ENCODE results near the gene MMD. TPM values are rescaled to one million over a fixed set of nuclear protein-coding genes. Genes with fewer than 3 reads are reported as not detected.
"Not testable (repeated sequence)": the region's sequence is repeated elsewhere in the genome, so short reads cannot be mapped to it uniquely, and the experiment has no call there.

MMD gene
- polyA plus RNA-seq, 1 donor, result 19.7 TPM

DNA sequence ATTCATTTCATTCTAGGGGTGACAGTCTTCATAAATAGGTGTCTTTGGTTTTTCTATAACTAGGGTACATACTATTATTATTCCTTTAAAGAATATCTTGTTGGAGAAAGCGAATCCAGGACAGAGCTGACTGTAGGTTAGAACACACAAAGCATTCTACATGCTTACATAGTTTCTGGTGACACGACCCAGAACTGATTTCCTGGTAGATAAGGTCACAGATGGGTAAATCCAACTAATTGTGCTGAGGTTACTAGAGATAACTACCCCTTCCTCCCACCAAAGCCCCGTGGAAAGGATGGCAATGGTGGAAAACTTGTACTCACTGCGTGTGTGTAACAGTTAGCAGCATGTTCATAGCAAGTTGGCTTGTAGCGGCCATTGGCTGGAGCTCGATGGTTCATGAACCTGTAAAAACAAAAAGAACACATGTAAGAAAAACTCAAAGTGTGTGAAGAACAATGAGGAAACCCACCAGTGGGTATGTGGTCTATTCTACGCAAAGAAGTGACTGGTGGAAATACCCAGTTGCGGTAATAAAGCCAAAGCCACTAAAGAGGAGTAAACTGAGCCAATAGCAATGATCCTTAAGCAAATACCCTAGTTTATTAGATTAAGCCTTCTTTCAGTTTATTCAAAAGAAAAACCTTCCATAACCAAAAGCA lies 7.7 kb downstream of the MMD start:
- Histone ChIP-seq H3K27ac (ENCODE audit: low read length) (no peak overlapping the region), H3K9me3 (ENCODE audit: control insufficient read depth, low read depth, low read length) (no peaks in the 10 kb centered on the region), H3K4me3 (ENCODE audit: low read length) (no peak overlapping the region), H3K4me1 (ENCODE audit: control insufficient read depth, insufficient read depth, low read length) (no peaks in the 10 kb centered on the region), H3K36me3 (ENCODE audit: control insufficient read depth, insufficient read depth, low read length) (peaks cover 34% of the 10 kb centered on the region), H3K27me3 (ENCODE audit: control insufficient read depth, insufficient read depth, low read length) (no peaks in the 10 kb centered on the region)
- DNase-seq, result no peak
- WGBS (ENCODE audit: insufficient coverage, low lambda C conversion rate), result 100% methylated on average over 2 of the region's 8 CpGs

DNA sequence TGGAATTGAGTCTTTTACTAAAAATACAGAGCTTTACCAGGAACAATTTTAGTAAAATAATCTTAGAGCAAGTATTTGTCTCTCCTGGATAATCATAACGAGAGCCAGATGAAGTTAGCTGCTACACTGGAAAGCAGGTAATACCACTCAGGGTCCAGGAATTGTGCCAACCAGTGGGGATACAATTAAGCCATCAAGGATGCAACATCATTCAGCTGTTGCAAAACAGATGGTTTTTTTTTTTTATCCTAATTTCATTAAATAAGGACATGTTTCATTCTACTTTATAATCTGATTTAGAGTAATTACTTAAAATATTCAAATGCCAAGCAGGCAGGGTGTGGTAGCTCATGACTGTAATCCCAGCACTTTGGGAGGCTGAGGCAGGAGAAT lies 10.2 kb downstream of the MMD start:
- DNase-seq, result no peak
- 100% methylated on average over 1 of the region's 1 CpG for WGBS (ENCODE audit: insufficient coverage, low lambda C conversion rate)
- H3K27me3 ChIP-seq (ENCODE audit: control insufficient read depth, insufficient read depth, low read length), result no peaks in the 10 kb centered on the region
- H3K36me3 ChIP-seq (ENCODE audit: control insufficient read depth, insufficient read depth, low read length), result peaks cover 35% of the 10 kb centered on the region
- peaks cover 11% of the 10 kb centered on the region for H3K4me1 ChIP-seq (ENCODE audit: control insufficient read depth, insufficient read depth, low read length)
- no peak overlapping the region for H3K4me3 ChIP-seq (ENCODE audit: low read length)
- no peak overlapping the region for H3K27ac ChIP-seq (ENCODE audit: low read length)
- no peaks in the 10 kb centered on the region for H3K9me3 ChIP-seq (ENCODE audit: control insufficient read depth, low read depth, low read length)

DNA sequence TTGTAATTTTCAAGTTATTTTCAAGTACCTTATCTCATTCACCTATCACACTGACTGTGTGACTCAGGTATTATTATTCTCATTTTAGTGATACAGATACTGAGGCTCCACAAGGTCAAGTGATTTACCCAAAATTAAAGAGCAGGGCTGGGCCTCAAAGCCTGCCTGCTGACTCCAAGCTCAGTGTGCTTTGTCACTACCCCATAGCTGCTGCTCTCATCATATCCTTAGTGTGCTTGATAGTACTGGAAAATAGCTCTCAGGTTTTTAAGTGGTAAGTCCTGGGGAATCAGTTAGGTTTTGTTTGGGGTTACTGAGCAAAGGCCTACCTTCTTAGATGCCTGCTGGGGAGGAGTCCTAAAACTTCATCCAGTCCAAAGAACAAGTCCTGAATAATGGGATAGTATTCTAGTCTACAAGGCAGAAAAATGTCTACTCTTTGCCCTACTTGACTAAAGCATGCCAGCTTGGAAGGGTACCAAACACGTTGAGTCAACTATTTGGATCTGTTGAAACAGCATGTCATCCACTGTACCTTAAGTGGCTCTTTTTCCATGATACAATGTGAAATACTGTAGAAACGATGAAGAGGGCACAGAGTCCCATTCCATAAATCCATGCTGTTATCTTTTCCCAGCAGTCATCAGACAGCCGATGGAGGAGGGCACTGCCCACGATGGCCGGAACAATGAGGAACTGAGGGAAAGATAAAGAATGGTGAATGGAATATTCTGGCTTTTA lies 10.7 kb downstream of the MMD start:
- Histone ChIP-seq H3K27ac (ENCODE audit: low read length) (no peak overlapping the region), H3K4me3 (ENCODE audit: low read length) (no peak overlapping the region), H3K9me3 (ENCODE audit: control insufficient read depth, low read depth, low read length) (no peaks in the 10 kb centered on the region), H3K27me3 (ENCODE audit: control insufficient read depth, insufficient read depth, low read length) (no peaks in the 10 kb centered on the region), H3K36me3 (ENCODE audit: control insufficient read depth, insufficient read depth, low read length) (peaks cover 37% of the 10 kb centered on the region), H3K4me1 (ENCODE audit: control insufficient read depth, insufficient read depth, low read length) (peaks cover 11% of the 10 kb centered on the region)
- no CpG with 5 or more reads among the region's 5 CpGs for WGBS (ENCODE audit: insufficient coverage, low lambda C conversion rate)
- DNase-seq, result no peak

DNA sequence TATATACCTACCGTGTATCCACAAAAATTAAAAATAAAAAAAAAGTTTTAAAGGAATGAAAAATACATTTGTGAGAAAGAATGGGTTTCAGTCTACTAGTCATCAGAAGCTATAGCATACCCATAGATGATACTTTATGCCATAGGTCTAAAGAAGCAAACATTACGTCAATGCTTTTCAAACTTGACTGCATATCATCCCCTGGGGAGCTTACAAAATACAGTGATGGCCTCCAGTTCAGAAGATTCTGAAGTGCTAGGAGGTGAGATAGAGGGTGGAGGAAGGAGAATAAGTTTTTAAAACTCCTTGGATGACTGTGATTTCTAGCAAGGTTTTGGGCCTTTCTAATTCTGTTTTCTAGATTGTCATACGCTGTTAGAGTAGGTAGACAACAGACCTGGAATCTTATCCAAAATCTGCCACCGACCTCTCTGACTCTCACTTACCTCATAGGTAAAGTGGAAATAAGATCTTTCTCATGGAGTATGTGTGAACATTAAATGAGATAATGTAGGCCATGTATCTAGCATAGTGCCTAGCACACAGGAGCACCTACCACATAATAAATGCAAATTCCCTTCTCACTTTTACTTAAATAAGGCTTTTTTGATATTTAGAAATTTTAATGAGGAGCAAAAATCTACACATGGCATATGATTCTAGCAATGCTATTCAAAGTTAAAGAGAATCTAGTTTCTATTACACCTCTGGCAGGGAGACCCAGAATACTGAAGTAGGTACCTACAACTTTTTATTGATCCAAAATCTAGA lies 12.4 kb downstream of the MMD start:
- H3K27ac ChIP-seq (ENCODE audit: low read length), result peak overlapping the region; percentile 22
- H3K9me3 ChIP-seq (ENCODE audit: control insufficient read depth, low read depth, low read length), result no peaks in the 10 kb centered on the region
- no peak overlapping the region for H3K4me3 ChIP-seq (ENCODE audit: low read length)
- 100% methylated on average over 1 of the region's 4 CpGs for WGBS (ENCODE audit: insufficient coverage, low lambda C conversion rate)
- H3K4me1 ChIP-seq (ENCODE audit: control insufficient read depth, insufficient read depth, low read length), result peaks cover 11% of the 10 kb centered on the region
- DNase-seq, result no peak
- H3K27me3 ChIP-seq (ENCODE audit: control insufficient read depth, insufficient read depth, low read length), result no peaks in the 10 kb centered on the region
- peaks cover 39% of the 10 kb centered on the region for H3K36me3 ChIP-seq (ENCODE audit: control insufficient read depth, insufficient read depth, low read length)

DNA sequence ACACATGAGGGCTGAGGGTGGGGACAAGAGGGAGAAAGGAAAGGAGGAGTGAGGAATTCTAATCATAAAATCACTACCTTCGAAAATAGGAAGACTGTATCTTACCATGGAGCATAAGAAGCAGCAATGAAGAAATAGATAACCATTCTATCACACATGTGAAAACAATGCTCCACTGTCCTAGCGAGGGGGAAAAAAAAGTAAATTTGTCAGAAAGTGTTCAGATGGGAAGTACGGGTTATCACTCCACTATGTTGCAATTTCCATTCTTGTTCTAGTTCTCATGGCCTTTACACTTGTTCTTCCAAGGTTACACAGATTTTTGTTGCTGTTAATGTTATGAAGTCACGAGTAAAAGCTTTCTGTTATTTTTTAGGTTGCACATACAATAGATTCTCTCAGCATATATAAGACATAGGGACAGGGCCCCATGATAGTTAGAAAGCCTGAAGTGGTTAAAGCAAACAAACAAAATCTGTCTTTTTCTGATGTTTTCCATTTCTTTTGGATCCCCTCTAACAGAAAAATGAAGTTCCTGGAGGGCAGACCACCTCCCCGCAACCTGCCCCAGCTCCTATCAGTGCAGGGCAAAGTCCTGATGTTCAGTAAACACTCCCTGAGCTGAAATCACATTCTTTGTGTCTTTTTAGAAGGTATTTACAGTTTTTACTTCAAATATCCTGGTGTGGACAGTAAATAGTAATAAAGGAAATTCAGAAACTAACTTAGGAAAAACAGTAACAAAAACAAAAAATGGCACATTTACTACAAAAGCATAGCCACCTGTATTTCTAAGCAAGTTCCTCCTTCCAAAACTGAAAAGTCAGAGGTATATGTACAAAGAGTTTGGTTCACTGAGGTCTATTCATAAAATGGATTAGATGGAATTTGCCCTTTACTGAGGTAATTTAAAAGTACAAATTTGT lies 13.7 kb downstream of the MMD start:
- H3K27ac ChIP-seq (ENCODE audit: low read length), result peak overlapping the region; percentile 22
- peak; percentile 23 to 63 for DNase-seq
- no peaks in the 10 kb centered on the region for H3K9me3 ChIP-seq (ENCODE audit: control insufficient read depth, low read depth, low read length)
- peaks cover 41% of the 10 kb centered on the region for H3K36me3 ChIP-seq (ENCODE audit: control insufficient read depth, insufficient read depth, low read length)
- 30% methylated on average over 2 of the region's 5 CpGs for WGBS (ENCODE audit: insufficient coverage, low lambda C conversion rate)
- H3K4me1 ChIP-seq (ENCODE audit: control insufficient read depth, insufficient read depth, low read length), result peaks cover 11% of the 10 kb centered on the region
- no peaks in the 10 kb centered on the region for H3K27me3 ChIP-seq (ENCODE audit: control insufficient read depth, insufficient read depth, low read length)
- H3K4me3 ChIP-seq (ENCODE audit: low read length), result no peak overlapping the region

DNA sequence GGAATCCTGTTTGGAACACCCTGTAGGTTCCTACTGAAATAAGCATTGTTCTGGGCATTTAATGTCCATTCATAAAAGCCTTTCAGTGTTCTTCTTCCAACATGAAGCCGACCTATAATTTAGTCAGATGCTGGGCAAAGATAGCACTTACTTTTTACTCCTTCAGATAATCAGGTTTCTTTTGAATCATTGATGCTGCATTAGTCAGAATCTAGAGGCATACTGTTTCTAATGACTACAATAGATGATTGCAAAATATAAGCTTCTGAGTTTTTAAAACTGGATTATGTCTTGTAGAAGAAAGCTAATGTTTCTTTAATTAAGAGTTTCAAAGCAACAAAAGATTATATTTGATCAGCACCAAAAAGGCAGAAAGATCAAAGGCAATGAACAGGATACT lies 16.0 kb downstream of the MMD start:
- DNase-seq, result no peak
- peaks cover 11% of the 10 kb centered on the region for H3K4me1 ChIP-seq (ENCODE audit: control insufficient read depth, insufficient read depth, low read length)
- H3K27me3 ChIP-seq (ENCODE audit: control insufficient read depth, insufficient read depth, low read length), result no peaks in the 10 kb centered on the region
- no peaks in the 10 kb centered on the region for H3K9me3 ChIP-seq (ENCODE audit: control insufficient read depth, low read depth, low read length)
- peaks cover 35% of the 10 kb centered on the region for H3K36me3 ChIP-seq (ENCODE audit: control insufficient read depth, insufficient read depth, low read length)
- no peak overlapping the region for H3K4me3 ChIP-seq (ENCODE audit: low read length)
- no CpG with 5 or more reads among the region's 1 CpG for WGBS (ENCODE audit: insufficient coverage, low lambda C conversion rate)
- H3K27ac ChIP-seq (ENCODE audit: low read length), result no peak overlapping the region

DNA sequence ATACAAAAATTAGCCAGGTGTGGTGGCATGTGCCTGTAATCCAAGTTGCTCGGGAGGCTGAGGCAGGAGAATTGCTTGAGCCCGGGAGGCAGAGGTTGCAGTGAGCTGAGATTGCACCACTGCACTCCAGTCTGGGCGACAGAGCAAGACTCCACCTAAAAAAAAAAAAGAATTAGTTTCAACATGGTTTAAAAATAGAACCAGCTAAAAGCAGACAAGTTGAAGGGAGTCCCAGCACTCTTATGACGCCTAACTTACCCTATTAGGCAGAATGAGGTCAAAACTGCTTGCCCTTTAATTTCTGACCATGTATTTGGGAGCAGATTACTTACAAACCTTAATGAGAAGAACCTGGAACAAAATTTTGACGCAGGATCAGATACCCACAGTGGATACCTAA lies 17.4 kb downstream of the MMD start:
- H3K9me3 ChIP-seq (ENCODE audit: control insufficient read depth, low read depth, low read length); DNase-seq; H3K27me3 ChIP-seq (ENCODE audit: control insufficient read depth, insufficient read depth, low read length); H3K4me3 ChIP-seq (ENCODE audit: low read length); H3K27ac ChIP-seq (ENCODE audit: low read length): not testable (repeated sequence)
- no CpG with 5 or more reads among the region's 5 CpGs for WGBS (ENCODE audit: insufficient coverage, low lambda C conversion rate)
- Histone ChIP-seq H3K4me1 (ENCODE audit: control insufficient read depth, insufficient read depth, low read length) (peaks cover 11% of the 10 kb centered on the region), H3K36me3 (ENCODE audit: control insufficient read depth, insufficient read depth, low read length) (peaks cover 24% of the 10 kb centered on the region)

DNA sequence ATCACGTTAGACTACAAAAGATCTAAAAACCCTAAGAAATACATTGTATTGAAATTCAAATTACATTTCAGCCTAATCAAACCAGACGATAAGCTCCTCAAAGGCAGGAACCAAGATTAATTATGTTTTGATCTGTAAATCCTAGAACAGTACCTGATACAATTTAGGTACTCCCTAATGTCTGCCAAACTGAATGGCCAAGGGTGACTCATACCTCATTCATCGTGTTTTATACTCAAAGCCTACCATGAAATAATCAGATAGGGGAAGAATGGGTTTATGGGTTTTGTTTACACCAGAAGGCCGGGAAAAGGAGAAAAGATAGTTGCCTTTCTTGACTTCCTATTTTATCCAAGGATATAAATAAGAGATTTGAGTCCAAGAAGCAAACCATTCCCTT lies 19.3 kb downstream of the MMD start:
- Histone ChIP-seq H3K27ac (ENCODE audit: low read length) (no peak overlapping the region), H3K27me3 (ENCODE audit: control insufficient read depth, insufficient read depth, low read length) (no peaks in the 10 kb centered on the region), H3K4me3 (ENCODE audit: low read length) (no peak overlapping the region), H3K4me1 (ENCODE audit: control insufficient read depth, insufficient read depth, low read length) (peaks cover under 1% of the 10 kb centered on the region), H3K36me3 (ENCODE audit: control insufficient read depth, insufficient read depth, low read length) (peaks cover 29% of the 10 kb centered on the region), H3K9me3 (ENCODE audit: control insufficient read depth, low read depth, low read length) (no peaks in the 10 kb centered on the region)
- DNase-seq, result no peak
- 100% methylated on average over 1 of the region's 4 CpGs for WGBS (ENCODE audit: insufficient coverage, low lambda C conversion rate)

DNA sequence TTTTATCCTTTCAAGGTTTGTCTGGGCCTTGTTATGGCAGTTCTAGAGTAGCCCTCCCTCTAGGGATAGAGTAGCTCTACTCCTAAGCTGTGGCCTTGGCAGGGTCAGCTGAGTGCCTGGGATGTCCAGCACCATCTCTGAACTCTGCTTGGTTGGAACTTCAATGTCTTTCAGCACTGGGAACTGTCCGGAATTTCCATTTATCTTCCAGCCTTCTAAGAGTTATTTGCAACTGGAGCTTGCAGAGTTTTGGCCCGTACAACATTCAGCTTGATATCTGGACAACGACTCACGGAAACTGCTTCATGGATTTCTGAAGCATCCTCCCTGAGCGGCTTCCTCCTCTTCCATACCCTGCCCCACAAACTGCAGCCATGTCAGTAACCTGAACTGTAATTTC lies 22.9 kb downstream of the MMD start:
- no peak for DNase-seq
- 89% methylated on average over 3 of the region's 5 CpGs for WGBS (ENCODE audit: insufficient coverage, low lambda C conversion rate)
- H3K4me3 ChIP-seq (ENCODE audit: low read length), result no peak overlapping the region
- peaks cover 21% of the 10 kb centered on the region for H3K4me1 ChIP-seq (ENCODE audit: control insufficient read depth, insufficient read depth, low read length)
- no peaks in the 10 kb centered on the region for H3K27me3 ChIP-seq (ENCODE audit: control insufficient read depth, insufficient read depth, low read length)
- no peak overlapping the region for H3K27ac ChIP-seq (ENCODE audit: low read length)
- H3K36me3 ChIP-seq (ENCODE audit: control insufficient read depth, insufficient read depth, low read length), result peaks cover 20% of the 10 kb centered on the region
- H3K9me3 ChIP-seq (ENCODE audit: control insufficient read depth, low read depth, low read length), result no peaks in the 10 kb centered on the region

All from large intestine (tissue), 3 donors.